ENCODE measurements around the gene RFX7. TPM values are rescaled to one million over a fixed set of nuclear protein-coding genes. Genes with fewer than 3 reads are reported as not detected.

The RFX7 gene
- total and polyA plus RNA-seq, 2 of the 8 experiments (the other 6 are each of a cell fraction or from before 2014, with no cell fraction given): 10.4 to 40.9 TPM

Small RNA genes within 50 kb of the gene (small RNA-seq; reads per million reads assigned to genes)
- gene CD24P2 (ENCODE audit: insufficient read depth) (not detected), gene RNU6-1287P (ENCODE audit: insufficient read depth) (not detected)

Other genes starting within 250 kb of the RFX7 start
- gene TEX9, start 121.5 kb upstream of the RFX7 start, total RNA-seq (2021; fragmentation: NEBNext Ultra II Directional; extraction: Animal tissue kit (Norgen Biotek cat#: 25700)): 10.8 and 12.3 TPM in 2 replicates
- 1.7 and 3.4 TPM in 2 replicates for gene TEX9, start 121.5 kb upstream of the RFX7 start, polyA plus RNA-seq (2011; rRNA removed)
- not detected in 2 replicates for gene MNS1, start 221.3 kb upstream of the RFX7 start, total RNA-seq (2021; fragmentation: NEBNext Ultra II Directional; extraction: Animal tissue kit (Norgen Biotek cat#: 25700))
- 0.33 and 0.57 TPM in 2 replicates for gene MNS1, start 221.3 kb upstream of the RFX7 start, polyA plus RNA-seq (2011; rRNA removed)

All from H1 (cell line).